Activated naive CD4-positive, alpha-beta T cell (primary cell): ENCODE results near the gene OLFM3.

Experiments used
- DNase-seq, 4 experiments: peaks; one replicate each; lab custom pipeline; 2025; lab: John Stamatoyannopoulos, UW

OLFM3 gene

DNA sequence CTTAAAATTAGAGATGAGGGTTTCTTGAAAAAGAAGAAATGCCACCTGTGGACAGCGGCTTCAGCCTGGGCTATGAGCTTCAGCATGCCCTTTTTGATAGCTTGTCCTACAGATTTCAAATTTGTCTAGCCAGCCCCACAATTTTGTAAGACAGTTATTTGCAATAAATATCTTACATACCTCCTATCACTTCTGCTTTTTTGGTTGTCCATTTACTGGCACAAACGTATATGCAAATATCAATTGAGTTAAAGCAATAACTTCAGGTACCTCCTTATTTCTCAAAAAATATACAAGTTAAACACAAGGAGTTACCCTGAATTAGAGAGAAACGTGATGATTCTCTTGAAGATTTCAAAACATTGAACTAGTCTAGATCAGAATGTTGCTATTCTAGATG lies 53.5 kb downstream of the OLFM3 start:
- no peak for DNase-seq

DNA sequence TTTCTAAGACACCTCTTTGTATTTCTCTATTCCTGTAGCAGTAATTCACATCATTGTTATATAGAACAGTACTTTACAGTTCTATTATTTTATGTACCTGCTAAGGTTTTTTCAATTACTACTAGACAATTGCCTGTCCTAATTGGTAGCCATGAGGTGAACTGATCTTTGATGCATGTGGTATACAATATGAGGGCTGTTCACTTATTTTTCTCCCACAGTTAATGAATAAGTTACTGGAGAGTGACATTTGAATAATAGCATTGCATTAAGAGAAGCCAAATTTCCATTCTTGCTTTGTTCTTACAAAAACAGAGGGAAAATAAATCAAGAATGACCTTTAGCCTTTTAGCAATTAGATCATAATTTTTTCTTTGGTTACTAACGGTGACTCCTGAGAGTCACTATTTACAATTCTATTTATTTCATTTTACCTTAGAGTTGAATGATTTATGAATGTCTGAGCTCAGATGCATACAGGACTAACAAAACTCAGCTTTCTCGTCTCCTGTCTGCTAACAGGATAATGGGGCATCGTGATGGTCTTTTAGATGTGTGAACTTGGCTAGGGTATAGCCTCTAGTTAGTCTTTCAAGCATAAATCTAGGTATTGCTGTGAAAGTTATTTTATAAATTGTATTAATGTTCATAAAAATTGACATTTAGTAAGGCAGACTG lies 54.1 kb downstream of the OLFM3 start:
- no peak for DNase-seq

DNA sequence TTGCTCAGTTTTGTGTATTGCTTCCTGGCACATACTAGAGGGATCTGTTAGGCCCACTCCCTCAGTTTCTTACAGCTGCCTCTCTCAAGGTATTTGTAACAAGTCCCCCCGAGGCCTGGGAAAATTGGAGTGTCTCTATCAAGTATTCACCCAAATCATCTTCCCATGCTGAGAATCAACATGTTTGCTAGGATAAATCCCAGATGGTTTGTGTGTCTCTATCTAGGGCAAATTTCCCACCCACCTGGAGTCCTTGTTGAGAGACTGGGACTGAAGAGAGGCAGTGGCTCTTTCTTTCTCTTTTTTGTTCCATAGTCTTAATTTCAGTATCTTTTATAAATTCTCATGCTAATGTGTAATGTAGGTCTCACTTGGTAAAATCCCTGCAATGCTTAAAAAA lies 58.0 kb downstream of the OLFM3 start:
- DNase-seq = no peak

DNA sequence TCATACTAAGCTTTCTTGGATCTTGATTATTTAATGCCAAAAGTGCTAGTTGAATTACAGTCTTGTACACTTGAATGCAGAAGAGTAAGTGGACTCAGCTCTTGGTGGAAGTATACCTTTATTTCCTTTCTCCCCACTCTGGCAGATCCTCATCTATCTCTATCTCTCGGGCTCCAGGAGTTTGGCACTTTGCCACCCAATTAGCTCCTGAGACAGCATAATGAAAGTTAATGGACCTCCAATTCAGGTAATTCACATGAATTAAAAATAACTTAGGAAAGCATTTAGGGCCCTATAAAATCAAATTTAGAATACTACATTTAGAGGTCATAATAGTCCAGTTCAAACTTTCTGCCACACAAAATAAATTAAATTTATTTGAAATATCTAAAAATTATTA lies 67.4 kb downstream of the OLFM3 start:
- no peak for DNase-seq

DNA sequence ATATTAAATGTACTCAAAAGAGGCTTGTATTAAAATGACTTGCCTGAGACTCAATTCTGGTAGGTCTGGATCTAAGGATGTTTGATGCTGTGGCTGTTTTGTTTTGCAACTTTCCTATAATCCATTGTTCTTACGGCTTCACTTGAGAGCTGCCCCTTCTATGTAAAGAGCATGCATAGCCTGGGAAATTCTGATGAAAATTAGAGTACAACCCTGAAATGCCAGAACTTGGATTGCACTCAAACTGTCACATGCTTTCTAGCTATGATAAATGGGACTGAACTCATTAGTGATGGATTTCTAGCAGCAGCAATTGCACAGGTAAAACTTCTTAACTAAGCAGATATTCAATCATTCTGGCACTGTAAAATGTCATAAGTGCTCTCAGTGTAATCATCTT lies 67.9 kb downstream of the OLFM3 start:
- no peak for DNase-seq

DNA sequence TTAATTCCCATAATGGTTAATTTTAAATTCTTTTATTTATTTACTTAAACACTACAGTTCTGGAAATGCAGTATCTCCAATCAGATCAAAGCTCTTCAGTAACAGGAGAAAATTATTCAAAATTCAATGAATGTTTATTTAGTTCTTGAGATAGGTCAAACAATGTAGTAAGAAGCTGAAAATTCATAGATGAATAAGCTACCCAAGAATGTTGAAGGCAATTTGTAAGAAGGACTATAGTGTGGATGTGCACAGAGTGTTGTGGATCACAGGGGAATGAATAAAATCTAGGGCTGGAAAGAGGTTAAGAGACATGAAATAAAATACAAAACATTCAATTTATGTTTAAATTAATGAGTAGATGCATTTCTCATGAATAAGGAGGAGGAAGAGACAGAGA lies 72.0 kb downstream of the OLFM3 start:
- no peak for DNase-seq

DNA sequence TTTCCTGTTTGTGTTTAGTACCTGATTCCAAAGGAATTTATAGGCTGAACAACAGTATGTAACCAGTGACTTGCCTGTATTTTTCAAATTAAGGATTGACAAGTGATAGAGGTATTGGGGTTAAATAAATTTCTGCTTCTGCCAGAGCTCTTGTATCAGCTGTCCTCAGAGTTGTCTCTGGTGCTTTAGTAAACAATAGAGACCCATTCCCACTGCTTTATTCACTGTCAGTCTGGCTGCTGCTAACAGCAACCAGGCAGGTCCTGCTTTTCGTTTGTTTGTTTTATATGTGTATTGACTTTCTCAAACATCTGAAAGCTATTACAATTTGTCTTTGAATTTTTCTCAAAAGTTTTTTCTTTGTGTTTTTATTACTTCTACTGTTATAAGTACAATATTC lies 76.1 kb downstream of the OLFM3 start:
- no peak for DNase-seq

DNA sequence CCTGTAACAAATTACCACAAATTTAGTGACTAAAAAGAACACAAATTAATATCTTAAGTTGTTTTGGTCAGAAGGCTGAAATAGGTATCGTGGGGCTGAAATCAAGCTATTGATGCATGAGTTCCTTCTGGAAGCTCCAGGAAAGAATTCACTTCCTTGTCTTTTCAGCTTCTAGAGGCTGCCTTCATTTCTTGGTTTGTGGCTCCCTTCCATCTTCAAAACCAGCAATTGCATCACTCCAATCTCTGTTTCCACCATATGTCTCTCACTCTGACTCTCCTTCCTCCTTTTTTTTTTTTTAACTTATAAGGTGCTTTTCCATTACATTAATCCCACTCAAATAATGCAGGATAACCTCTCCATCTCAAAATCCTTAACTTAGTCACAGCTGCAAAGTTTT lies 78.4 kb downstream of the OLFM3 start:
- DNase-seq = no peak

DNA sequence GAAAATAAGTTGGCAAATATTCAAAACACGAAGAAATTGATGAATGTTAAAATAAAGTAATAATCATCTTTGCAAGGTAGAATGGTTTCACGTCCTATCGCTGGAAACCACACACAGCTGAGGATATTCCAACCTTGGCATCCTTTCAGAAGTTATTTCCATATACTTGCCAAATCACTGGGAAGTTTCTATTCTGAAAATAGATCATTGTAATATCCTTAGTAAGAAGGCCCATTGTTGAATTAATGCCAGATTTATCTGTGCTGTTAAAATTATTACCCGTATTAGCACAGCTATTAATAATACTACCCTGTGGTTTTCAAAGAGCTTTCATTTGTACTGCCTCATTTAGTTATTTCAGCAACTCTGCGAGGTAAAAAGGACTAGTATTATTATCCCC lies 81.1 kb downstream of the OLFM3 start:
- no peak for DNase-seq

DNA sequence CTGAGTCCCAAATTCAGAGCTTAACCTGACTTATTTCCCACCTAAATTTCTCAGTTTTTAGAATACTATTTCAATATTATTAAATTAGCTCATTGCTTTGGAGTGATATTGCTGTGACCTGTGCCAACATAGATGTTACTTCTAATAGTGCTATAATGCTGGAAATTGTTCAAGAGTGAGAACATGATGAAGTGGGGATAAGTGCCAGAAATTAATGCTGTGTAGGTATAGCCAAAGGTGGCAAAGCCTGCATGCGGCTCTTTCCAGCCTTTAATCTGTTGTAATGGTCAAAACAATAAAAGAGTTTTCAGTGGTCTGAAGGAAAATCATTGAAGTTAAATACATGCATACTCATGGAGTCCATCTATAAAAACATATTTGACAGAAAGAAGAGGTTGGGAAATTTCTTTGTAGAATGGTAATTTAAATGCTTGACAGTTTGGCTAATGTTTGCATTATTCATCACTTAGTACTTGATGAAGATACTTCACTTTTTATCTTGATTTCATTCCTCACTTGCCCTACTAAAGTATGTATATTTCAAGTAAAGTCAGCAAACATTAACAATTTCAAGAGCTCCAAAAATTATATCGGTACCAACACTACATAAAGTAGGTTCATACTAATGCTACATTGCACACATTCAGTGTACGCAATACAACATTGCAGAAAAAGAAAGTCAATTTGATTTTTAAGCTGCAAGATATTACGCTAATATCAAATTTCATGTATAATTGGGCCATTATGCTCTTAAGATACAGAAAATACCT lies 82.1 kb downstream of the OLFM3 start:
- no peak for DNase-seq

DNA sequence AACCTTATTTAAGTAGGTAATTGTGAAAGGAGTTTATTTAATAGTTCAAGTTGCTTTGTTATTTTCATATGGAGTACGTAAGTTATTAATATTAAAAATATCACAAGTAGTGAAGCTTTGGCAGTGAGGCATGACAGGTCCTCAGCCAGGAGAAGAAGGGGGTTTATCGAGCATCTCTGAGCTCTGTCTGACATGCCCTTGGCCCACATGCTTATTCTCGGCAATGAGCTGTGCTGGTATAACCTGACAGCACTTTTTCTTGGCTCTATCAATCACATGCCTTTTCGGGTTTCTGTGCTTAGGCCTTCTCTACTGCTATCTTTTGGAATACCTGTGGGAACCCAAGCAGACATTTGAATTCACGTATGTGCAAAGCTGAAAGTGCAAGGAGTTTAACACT lies 84.8 kb downstream of the OLFM3 start:
- DNase-seq = no peak

DNA sequence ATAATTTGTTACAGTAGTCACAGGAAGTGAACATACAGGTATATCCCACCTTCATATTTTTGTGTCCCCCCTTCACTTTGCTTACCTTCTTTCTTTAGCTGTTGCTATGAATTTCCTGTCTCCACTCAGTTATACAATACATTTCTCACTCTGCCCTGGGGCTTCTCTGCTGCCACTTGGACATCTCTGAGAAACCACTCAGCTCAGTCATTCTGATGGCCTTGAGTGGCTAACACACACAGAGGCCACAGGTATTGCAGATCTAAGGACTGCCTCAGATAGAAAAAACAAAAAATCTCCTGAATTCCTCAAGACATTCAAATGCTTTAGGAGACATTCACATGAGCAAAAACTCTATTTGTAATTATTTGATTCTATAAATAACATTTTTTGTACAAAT lies 87.7 kb downstream of the OLFM3 start:
- DNase-seq = no peak

DNA sequence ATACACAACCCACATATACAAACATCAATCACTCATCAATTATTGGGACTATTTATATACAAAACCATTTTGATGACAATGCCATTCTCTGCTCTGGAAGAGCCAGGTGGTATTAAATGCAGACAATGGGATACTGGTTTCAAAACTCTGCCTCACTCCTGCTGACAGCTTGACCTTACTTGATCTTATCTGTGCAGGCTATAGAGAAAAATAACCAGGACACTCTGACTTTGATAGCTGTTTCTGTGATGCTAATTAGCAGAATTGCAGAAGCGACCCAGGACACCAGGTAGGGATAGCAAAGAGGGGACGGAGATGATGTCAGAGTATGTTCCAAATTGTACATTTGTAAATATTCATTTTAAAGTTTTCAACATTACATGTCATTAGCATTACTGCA lies 89.5 kb downstream of the OLFM3 start:
- DNase-seq = no peak

DNA sequence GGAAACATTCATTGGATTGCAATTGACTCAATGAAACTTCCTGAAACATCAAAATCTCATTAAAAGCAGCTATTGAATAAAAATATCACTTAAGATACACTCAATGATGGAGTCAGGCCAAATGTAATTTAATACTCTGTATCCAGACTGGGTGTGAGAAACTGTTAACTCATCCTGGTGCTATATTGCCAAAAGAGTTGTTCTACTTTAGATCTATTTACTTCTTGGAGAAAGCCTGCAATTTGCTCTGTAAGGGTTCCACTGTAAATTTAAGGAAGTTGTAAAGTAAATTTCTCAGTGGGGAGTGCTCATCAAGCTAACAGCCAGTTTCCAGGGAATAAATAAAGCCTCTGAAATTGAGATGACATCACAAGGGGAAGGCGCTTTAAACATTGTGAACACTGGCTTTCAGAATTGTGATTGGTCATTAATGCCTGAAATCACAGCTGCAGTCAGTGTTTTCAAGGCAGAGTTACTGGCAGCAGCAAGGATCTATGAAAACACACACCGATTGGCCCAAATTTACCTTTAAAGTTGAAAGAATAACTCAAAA lies 91.4 kb downstream of the OLFM3 start:
- no peak for DNase-seq

DNA sequence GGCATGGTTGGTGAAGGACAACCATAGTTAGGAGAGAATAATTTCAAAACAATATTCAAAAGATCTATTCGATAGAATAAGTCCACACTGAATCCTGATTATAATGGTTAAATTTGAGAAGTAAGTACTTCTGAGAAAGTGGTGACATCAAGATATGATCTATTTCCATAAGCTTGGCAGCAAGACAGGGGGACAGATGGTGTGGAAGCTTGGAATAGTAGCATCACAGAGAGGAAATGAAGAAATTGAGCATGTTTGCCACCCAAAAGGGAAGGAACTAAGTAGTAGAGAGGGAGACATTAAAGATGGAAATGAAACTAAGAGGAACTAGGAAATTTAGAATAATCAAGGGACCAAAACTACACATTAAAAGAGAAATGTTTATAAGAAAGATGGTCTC lies 94.5 kb downstream of the OLFM3 start:
- DNase-seq = no peak

DNA sequence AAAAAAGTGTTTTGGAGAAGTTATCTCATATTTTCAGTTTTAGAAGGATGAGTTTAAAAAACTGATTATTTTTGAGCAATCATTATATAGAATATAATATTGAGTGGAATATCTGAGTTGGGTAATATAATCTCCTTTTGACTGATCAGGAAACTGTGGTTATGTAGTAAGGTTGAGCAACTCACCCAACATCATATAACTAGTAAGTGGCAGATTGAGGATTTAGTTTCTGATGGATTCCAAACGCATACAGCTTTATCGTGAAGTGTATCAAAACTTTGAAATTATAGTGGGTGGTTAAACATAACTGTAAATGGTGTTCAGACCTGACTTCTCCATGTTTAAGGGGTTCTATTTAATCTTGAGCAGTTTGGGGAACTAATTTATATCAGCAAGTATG lies 98.6 kb downstream of the OLFM3 start:
- DNase-seq = no peak

DNA sequence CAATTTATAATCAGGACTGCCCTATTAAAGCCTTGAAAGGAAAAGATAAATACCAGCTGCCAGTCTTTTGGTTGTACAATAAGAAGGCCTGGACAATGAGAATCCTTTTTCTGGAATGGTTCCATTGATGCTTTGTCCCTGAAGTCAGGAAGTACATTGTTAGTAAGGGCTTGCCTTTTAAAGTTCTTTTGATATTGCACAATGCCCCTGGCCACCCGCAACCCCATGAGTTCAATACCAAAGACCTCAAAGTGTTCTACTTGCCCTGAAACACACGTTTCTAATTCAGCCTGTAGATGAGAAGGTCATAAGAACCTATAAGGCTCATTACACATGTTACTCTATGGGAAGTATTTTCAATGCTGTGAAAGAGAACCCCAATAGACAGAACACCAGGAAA lies 112.1 kb downstream of the OLFM3 start:
- DNase-seq = no peak

DNA sequence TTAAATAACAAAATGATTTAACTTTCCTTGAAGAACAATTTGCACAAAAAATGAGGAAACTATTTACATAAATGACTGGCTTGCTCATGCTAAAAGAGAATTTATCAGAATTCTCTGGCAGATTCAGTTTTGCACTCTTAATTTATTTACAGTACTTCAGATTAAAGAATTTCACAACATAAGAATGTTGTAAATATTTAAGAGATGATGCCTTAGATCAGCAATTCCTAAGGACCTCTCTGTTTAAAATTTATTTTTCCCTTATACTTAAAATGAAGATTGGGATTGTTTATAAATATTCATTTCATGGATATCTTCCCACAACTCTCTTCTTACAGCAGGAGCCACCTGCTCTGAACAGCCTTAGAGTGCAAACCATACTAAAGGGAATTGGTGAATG lies 120.8 kb downstream of the OLFM3 start:
- DNase-seq = no peak

DNA sequence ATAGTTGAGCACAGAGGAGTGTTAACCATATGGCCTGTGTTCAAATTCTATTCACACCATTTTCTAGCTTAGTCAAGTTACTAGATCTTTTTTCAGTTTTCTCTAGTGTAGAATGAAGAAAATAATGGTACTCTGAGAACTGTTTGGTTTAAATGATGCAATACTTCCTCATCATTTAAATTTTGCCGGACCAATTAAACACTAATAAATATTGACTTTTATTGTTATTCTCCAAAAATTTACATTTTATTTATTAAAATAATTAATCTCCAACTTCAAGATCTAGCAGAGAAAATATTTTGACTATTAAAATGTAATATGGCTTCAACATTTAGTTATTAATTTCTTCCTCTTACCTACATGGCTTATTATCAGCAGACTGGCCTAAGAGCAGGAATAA lies 123.1 kb downstream of the OLFM3 start:
- DNase-seq = no peak

DNA sequence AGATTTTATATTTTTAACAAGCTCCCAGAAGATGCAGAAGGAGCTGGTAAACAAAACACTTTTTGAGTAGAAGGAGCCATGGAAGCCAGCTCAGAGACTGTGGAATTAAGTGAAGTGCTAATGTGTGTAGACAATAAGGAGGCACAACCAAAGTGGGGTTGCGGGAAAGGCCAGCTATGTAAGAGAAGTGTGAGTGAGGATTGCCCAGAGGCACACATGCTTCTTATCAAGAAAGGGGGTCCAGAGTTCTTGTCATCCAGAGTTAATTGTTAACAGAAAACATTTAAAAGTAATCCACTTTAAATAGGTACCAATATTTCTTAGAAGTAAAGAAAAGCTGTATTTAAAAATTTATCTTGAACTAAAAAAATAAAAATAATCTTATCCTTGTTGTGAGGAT lies 136.8 kb downstream of the OLFM3 start:
- no peak for DNase-seq

DNA sequence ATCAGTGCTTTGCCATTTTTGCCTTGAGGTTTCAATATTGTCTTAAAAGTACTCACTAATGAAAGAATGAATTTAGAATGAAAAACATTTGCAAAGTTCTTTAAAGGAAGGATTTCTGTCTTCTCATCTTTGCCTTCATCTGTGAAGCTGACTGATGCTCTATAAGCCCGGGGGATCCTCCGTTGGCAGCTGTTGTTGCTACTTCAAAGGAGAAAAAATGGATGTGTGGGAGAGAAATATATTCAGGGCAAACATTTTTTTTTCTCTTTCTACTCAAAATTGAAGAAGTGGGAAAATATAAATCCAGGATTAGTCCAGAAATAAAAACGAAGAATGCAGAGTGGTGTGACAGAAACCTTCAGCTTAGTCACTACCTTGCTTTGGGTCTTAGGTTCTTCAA lies 142.5 kb downstream of the OLFM3 start:
- DNase-seq = no peak

DNA sequence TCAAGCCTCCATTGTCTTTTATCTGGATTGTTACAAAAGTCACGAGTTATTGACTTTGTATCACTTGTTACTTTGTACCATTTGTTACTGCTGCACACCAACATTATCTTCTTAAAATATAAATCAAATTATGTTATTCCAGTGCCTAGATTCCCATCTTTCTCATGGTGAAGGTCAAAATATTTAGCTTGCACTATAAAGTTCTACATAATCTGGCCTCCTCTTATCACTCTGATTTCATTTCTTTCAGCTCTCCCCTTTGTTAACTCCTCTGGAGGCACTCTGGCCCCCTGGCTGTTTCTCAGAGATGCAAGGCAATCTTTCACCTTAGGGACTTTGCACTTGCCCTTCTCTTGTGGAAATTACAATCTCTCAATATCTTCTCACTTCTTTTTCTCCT lies 143.8 kb downstream of the OLFM3 start:
- no peak for DNase-seq

DNA sequence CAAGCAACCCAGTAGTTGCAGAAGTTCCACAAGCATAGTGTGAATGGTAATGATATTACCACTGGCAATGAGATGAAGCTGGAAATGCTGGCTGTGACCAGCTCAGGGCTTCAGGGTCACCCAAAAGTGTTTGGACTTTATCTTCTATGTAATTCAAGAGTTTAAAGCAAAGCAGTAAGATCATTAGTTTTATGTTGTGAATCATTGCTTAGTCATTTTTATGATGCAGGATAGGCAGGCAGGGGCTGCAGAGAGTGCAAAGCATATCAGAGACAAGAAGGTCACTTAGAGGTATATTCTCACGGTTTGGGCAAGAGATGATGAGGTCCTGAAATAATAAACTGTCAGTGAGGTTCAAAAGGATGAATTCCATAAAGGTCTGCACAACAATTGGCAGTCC lies 147.4 kb downstream of the OLFM3 start:
- no peak for DNase-seq

DNA sequence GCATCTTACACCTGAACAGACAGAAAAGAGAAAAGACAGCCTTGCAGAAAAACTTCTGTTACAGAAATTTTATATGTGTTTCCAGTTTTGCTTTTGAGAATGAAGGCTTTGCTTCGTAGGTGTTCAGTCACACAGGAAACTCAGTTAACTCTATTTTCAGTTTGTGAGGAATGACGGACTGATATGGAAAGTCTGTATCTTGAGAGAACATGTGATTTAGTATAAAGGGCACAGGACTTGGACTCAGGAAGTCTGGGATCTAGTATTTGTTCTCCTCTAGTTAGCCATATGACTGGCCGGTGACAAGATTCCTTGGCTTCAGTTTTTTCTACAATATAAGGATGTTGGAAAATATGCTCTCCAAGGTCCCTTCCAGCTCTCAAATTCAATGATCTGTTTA lies 149.1 kb downstream of the OLFM3 start:
- DNase-seq = no peak
